OCI-LY1 (cell line): ENCODE results near the gene MAPKAPK3.

Experiments
- H2AFZ ChIP-seq: fragments of 200-600 bp; sonication (generic), shearing (Covaris generic); 2 replicates; pipeline ENCODE4 v1.6.0; 2014; ENCODE audit warnings: antibody characterized with exemption, mild to moderate bottlenecking, low read length
- H3F3A ChIP-seq: fragments of 200-600 bp; sonication (generic), shearing (Covaris generic); 2 replicates; pipeline ENCODE4 v1.6.0; 2014; ENCODE audit warnings: mild to moderate bottlenecking, antibody characterized with exemption, low read length, moderate library complexity; ENCODE audit not compliant: insufficient read depth
- H3K27ac ChIP-seq: fragments of 200-600 bp; sonication (generic); 2 replicates; pipeline ENCODE4 v1.5.1; 2014; ENCODE audit warnings: low read length, mixed run types, mild to moderate bottlenecking, low read depth; ENCODE audit not compliant: poor library complexity, severe bottlenecking
- H3K27me3 ChIP-seq: fragments of 200-600 bp; sonication (generic); 2 replicates; pipeline ENCODE4 v1.6.0; 2014; ENCODE audit warnings: antibody characterized with exemption, mild to moderate bottlenecking, low read length, moderate library complexity; ENCODE audit not compliant: insufficient read depth
- H3K36me3 ChIP-seq: fragments of 200-600 bp; sonication (generic); 2 replicates; pipeline ENCODE4 v1.6.1; 2014; ENCODE audit warnings: mild to moderate bottlenecking, antibody characterized with exemption, low read length, moderate library complexity, mixed read lengths; ENCODE audit not compliant: insufficient read depth
- H3K4me1 ChIP-seq: fragments of 200-600 bp; sonication (generic); 2 replicates; pipeline ENCODE4 v1.5.1; 2014; ENCODE audit warnings: mild to moderate bottlenecking, low read length, moderate library complexity; ENCODE audit not compliant: insufficient read depth, severe bottlenecking
- H3K4me2 ChIP-seq: fragments of 200-600 bp; sonication (generic), shearing (Covaris generic); 2 replicates; pipeline ENCODE4 v1.6.1; 2014; ENCODE audit warnings: low read length
- H3K4me3 ChIP-seq: fragments of 200-600 bp; sonication (generic); 2 replicates; pipeline ENCODE4 v1.5.1; 2014; ENCODE audit warnings: low read length, low read depth, mild to moderate bottlenecking, mixed read lengths; ENCODE audit not compliant: poor library complexity, severe bottlenecking
- H3K79me2 ChIP-seq: fragments of 200-600 bp; shearing (Covaris generic); 2 replicates; pipeline ENCODE4 v1.6.1; 2016; ENCODE audit warnings: mixed run types, low read length, mixed read lengths; ENCODE audit not compliant: insufficient read depth
- H3K9ac ChIP-seq: fragments of 200-600 bp; sonication (generic), shearing (Covaris generic); 2 replicates; pipeline ENCODE4 v1.6.1; 2014; ENCODE audit warnings: mild to moderate bottlenecking, low read length, mixed read lengths
- H3K9me2 ChIP-seq: fragments of 200-600 bp; sonication (generic), shearing (Covaris generic); 2 replicates; pipeline ENCODE4 v1.6.1; 2014; ENCODE audit warnings: low read depth, mild to moderate bottlenecking, low read length, mixed read lengths
- H3K9me3 ChIP-seq: fragments of 200-600 bp; shearing (Covaris generic); 2 replicates; pipeline ENCODE4 v1.6.1; 2014; ENCODE audit warnings: low read length, mixed read lengths
- H4K20me1 ChIP-seq: fragments of 200-600 bp; sonication (generic), shearing (Covaris generic); 2 replicates; pipeline ENCODE4 v1.6.0; 2016; ENCODE audit warnings: mild to moderate bottlenecking, low read length; ENCODE audit not compliant: insufficient read depth
- EZH2 ChIP-seq: fragments of 200-600 bp; sonication (generic), shearing (Covaris generic); IDR thresholded peaks from 2 replicates; pipeline ENCODE4 v1.8.0; 2017; ENCODE audit warnings: borderline replicate concordance, mixed run types, mild to moderate bottlenecking, antibody characterized with exemption, low read length, moderate library complexity, mixed read lengths
- TF ChIP-seq, protein P1 (sequence below): fragments of 200-600 bp; sonication (generic), shearing (Covaris generic); IDR thresholded peaks from 2 replicates; pipeline ENCODE4 v1.5.1; 2017; ENCODE audit warnings: mild to moderate bottlenecking, antibody characterized with exemption, low read length, moderate library complexity, mixed read lengths

The MAPKAPK3 gene

DNA sequence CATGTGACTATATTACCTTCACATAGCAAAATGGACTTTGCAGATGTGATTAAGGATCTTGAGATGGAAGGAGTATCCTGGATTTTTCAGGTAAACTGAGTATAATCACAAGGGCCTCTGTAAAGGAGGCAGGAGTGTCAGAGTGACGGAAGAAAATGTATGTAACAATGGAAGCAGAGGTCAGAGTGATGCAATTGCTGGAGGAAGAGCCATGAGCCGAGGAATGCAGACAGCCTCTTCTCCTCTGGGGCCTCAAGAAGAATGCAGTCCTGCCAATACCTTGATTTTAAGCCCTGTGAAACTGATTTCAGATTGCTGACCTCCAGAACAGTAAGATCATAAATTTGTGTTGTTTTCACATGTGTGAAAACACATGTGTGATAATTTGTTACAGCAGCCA is 32.6 kb upstream of the MAPKAPK3 start:
- no peak for TF ChIP-seq EZH2
- Histone ChIP-seq H3K9me2 (no peaks in the 10 kb centered on the region), H3K27me3 (no peaks in the 10 kb centered on the region)

DNA sequence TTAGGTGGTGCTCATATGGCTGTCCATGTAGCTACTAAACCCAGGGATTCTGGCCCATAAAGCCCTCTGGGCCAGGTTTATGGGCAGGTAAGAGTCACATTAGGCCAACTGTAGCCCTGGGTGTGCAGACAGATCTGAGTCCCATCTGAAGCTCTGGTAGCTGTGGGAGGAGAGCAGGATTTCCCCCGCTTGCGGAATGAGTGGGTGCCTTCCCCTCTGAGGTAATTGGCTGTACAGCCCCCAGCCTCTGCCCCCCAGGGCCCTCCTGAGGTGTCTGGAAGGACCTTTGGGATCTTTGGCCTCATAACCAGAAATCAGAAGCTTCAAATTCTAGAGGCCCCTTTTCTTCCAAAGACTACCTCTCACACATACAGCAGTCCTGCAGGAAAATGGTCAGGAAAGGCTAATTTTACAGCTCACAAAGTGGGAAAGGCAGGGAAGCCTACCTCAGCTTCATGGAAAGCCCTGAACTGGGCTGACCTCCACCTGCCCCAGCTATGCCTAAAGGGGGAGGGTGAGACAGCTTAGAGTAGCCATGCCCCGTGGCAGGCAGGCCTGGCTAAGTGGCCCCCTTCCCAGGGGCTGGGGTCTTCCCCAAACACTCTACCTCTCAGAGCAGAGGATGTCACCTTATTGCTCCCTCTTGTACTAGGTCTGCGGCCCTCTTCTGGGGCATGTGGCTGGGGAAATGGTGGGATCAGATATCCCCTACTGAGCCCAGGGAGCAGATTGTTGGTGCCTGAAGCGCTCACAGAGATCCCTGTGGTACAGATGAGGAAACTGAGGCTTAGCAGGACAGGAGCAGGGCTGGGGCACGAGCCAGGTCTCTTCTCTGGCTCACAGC is 30.8 kb upstream of the MAPKAPK3 start:
- Histone ChIP-seq H3K36me3 (no peaks in the 10 kb centered on the region), H3F3A (no peaks in the 10 kb centered on the region), H3K27me3 (no peaks in the 10 kb centered on the region), H3K4me1 (peaks cover 4% of the 10 kb centered on the region), H3K9ac (no peak overlapping the region), H4K20me1 (no peaks in the 10 kb centered on the region), H3K9me3 (no peaks in the 10 kb centered on the region), H3K79me2 (no peaks in the 10 kb centered on the region), H2AFZ (no peak overlapping the region), H3K9me2 (no peaks in the 10 kb centered on the region), H3K4me2 (no peak overlapping the region), H3K27ac (no peak overlapping the region), H3K4me3 (no peak overlapping the region)
- TF ChIP-seq, protein P1, sequence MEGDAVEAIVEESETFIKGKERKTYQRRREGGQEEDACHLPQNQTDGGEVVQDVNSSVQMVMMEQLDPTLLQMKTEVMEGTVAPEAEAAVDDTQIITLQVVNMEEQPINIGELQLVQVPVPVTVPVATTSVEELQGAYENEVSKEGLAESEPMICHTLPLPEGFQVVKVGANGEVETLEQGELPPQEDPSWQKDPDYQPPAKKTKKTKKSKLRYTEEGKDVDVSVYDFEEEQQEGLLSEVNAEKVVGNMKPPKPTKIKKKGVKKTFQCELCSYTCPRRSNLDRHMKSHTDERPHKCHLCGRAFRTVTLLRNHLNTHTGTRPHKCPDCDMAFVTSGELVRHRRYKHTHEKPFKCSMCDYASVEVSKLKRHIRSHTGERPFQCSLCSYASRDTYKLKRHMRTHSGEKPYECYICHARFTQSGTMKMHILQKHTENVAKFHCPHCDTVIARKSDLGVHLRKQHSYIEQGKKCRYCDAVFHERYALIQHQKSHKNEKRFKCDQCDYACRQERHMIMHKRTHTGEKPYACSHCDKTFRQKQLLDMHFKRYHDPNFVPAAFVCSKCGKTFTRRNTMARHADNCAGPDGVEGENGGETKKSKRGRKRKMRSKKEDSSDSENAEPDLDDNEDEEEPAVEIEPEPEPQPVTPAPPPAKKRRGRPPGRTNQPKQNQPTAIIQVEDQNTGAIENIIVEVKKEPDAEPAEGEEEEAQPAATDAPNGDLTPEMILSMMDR = no peak
- no peak for TF ChIP-seq EZH2

More for the DNA sequence above, 32.6 kb upstream of the MAPKAPK3 start:
- H3K4me1 ChIP-seq = no peaks in the 10 kb centered on the region
- H3K4me3 ChIP-seq = no peak overlapping the region
- H3K79me2 ChIP-seq = no peaks in the 10 kb centered on the region
- no peak overlapping the region for H3K9ac ChIP-seq
- no peak overlapping the region for H2AFZ ChIP-seq
- no peak overlapping the region for H3K27ac ChIP-seq
- no peaks in the 10 kb centered on the region for H3K9me3 ChIP-seq
- no peaks in the 10 kb centered on the region for H3K36me3 ChIP-seq
- no peaks in the 10 kb centered on the region for H3F3A ChIP-seq
- no peaks in the 10 kb centered on the region for H4K20me1 ChIP-seq
- no peak overlapping the region for H3K4me2 ChIP-seq

DNA sequence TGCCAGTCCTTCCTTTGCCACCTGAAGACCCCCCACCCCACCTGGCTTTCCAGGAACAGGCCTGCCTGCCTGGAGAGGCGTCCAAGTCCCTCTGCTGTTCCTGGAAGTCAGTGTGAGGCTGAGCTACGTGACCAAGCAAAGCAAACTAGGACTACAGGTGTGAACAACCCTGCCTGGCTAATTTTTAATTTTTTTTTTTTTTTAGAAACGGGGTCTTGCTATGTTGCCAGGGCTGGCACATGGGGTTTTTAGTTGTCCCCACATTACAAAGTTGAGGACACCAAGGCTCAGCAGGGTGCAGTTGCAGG is 30.2 kb upstream of the MAPKAPK3 start:
- Histone ChIP-seq H4K20me1 (no peaks in the 10 kb centered on the region), H3K27ac (no peak overlapping the region), H2AFZ (no peak overlapping the region), H3K4me3 (no peak overlapping the region), H3K9me3 (no peaks in the 10 kb centered on the region), H3K27me3 (no peaks in the 10 kb centered on the region), H3K4me1 (peaks cover 4% of the 10 kb centered on the region), H3K9ac (no peak overlapping the region), H3K4me2 (no peak overlapping the region), H3F3A (no peaks in the 10 kb centered on the region), H3K79me2 (no peaks in the 10 kb centered on the region), H3K9me2 (no peaks in the 10 kb centered on the region), H3K36me3 (no peaks in the 10 kb centered on the region)
- TF ChIP-seq, protein P1 = no peak
- TF ChIP-seq EZH2 = no peak

DNA sequence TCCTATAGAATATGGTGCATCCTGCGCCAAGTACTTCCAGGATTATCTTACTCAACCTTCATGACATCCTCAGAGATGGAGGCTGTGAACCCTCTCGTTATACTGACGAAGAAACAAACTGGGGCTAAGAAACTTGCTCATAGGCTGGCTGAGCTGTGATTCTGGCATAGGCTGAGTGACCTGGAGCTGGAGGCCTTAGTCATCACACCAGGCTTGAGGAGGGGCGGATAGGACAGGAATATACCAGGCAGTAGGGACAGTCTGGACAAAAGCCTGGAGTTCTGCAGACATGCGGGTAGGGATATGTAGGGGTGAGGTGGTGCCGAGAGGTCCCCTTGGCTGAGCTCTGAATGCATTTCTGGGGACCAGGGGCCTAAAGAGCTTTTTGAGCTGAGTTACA is 29.6 kb upstream of the MAPKAPK3 start:
- Histone ChIP-seq H2AFZ (no peak overlapping the region), H3K79me2 (no peaks in the 10 kb centered on the region), H3K9me3 (no peaks in the 10 kb centered on the region), H3F3A (no peaks in the 10 kb centered on the region), H3K36me3 (no peaks in the 10 kb centered on the region), H3K9me2 (no peaks in the 10 kb centered on the region), H3K4me1 (peaks cover 4% of the 10 kb centered on the region), H3K27me3 (no peaks in the 10 kb centered on the region), H3K9ac (no peak overlapping the region), H4K20me1 (no peaks in the 10 kb centered on the region), H3K4me2 (no peak overlapping the region), H3K4me3 (no peak overlapping the region), H3K27ac (no peak overlapping the region)
- no peak for TF ChIP-seq EZH2
- TF ChIP-seq, protein P1 = no peak
